GM21825 (cell line): Measurements from ENCODE around the gene TMEM181.

Source experiments
- ATAC-seq: cut with Tn5 transposase; IDR thresholded peaks from one replicate; pipeline ENCODE4 v1.9.1; 2021; ENCODE audit warnings: mild to moderate bottlenecking, moderate library complexity; ENCODE audit not compliant: unreplicated experiment

The TMEM181 gene

DNA sequence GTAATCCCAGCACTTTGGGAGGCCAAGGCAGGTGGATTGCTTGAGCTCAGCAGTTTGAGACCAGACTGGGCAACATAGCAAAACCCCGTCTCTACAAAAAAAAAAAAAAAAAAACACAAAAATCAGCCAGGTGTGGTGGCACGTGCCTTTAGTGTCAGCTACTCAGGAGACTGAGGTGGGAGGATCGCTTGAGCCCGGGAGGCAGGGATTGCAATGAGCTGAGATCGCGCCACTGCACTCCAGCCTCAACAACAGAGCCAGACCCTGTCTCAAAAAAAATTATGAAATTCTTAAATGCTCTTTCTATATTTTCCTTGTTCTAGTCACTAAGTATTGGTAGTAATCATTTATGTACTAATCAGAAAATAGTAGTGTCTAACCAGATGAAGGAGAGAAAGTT, 120.6 kb downstream of the TMEM181 start:
- ATAC-seq, result no peak

DNA sequence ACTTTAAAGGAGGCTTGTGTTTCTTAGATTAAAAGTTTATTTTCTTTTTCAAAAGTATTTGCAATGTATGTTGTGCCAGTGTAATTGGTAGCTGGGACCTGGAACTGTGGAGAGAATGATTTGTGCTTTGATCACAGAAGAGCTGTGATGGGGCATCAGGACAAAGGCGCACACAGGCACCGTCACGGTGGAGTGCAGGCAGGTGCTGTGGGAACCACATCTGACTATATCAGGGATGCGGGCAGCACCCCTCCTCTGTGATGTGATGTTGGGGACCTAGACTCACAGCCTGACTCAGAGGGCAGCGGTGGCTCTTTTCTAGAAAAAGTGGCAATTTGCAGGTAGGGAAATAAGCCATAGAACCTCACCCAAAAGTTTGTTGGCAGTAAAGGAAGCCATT, 124.4 kb downstream of the TMEM181 start:
- no peak for ATAC-seq

GRCh38 chr6:158684745-158685324, 124.9 kb downstream of the TMEM181 start:
- ATAC-seq, result no peak
